SK-N-SH (cell line): ENCODE results near the gene PARVA. TPM values are rescaled to one million over a fixed set of nuclear protein-coding genes. Genes with fewer than 3 reads are reported as not detected.

Experiments
- CTCF ChIA-PET: fragments of 300-600, 350-600 bp; formaldehyde crosslinking; extraction: SDS; loops from one replicate; lab custom pipeline; 2021; lab: Yijun Ruan, JAX
- POLR2A ChIA-PET: fragments of 350-600 bp; sonication (Branson Sonifier 250); formaldehyde crosslinking; extraction: SDS; loops from one replicate; lab custom pipeline; 2020; ENCODE audit warnings: antibody characterized with exemption, inconsistent platforms; lab: Yijun Ruan, JAX
- DNase-seq: peaks from one replicate; pipeline ENCODE4 v3.0.0; 2012
- H2AFZ ChIP-seq: fragments of 200-600 bp; sonication (generic); 2 replicates; pipeline ENCODE4 v1.8.1; 2016; ENCODE audit warnings: antibody characterized with exemption, mild to moderate bottlenecking, low read depth
- H3F3A ChIP-seq: fragments of 200-600 bp; sonication (generic); replicated peaks from 2 replicates; pipeline ENCODE3; 2016; ENCODE audit warnings: antibody characterized with exemption, mild to moderate bottlenecking; ENCODE audit not compliant: insufficient read depth
- H3K27ac ChIP-seq, 2 experiments: fragments of 200-500 bp in 1 of 2; fragments of 200-600 bp in 1 of 2; sonication (Bioruptor generic) in 1 of 2; sonication (generic), shearing (Covaris generic) in 1 of 2; 2 replicates each; pipeline versions ENCODE4 v1.5.1 to v1.6.1; 2014 to 2016; ENCODE audit warnings: low read depth in 2 of 2, inconsistent platforms in 1 of 2, low read length in 1 of 2, mild to moderate bottlenecking in 1 of 2, mixed read lengths in 1 of 2
- H3K27me3 ChIP-seq: fragments of 200-600 bp; sonication (generic), shearing (Covaris generic); 2 replicates; pipeline ENCODE4 v1.6.1; 2016; ENCODE audit warnings: mixed run types; ENCODE audit not compliant: insufficient read depth
- H3K36me3 ChIP-seq, 2 experiments: fragments of 200-500 bp in 1 of 2; fragments of 200-600 bp in 1 of 2; sonication (Bioruptor generic) in 1 of 2; sonication (generic) in 1 of 2; replicated peaks in 1 of 2; 2 replicates each; pipeline versions ENCODE3 to v1.5.1; 2014 to 2016; ENCODE audit warnings: low read length in 1 of 2, mild to moderate bottlenecking in 1 of 2; ENCODE audit not compliant: insufficient read depth in 2 of 2, control insufficient read depth in 1 of 2
- H3K4me1 ChIP-seq, 2 experiments: fragments of 200-500 bp in 1 of 2; fragments of 200-600 bp in 1 of 2; sonication (Bioruptor generic) in 1 of 2; sonication (generic), shearing (Covaris generic) in 1 of 2; 2 replicates each; pipeline versions ENCODE4 v1.5.1 to v1.6.1; 2014 to 2016; ENCODE audit warnings: low read depth in 1 of 2, low read length in 1 of 2, mixed run types in 1 of 2; ENCODE audit not compliant: insufficient read depth in 2 of 2, control insufficient read depth in 1 of 2
- H3K4me2 ChIP-seq: fragments of 200-600 bp; sonication (generic), shearing (Covaris generic); 2 replicates; pipeline ENCODE4 v1.6.1; 2017; ENCODE audit warnings: mixed run types
- H3K4me3 ChIP-seq, 2 experiments: fragments of 200-500 bp in 1 of 2; fragments of 200-600 bp in 1 of 2; sonication (Bioruptor generic) in 1 of 2; sonication (generic), shearing (Covaris generic) in 1 of 2; 2 replicates each; pipeline versions ENCODE4 v1.5.1 to v1.8.1; 2014 to 2016; ENCODE audit warnings: low read depth in 2 of 2, inconsistent platforms in 1 of 2, low read length in 1 of 2, mild to moderate bottlenecking in 1 of 2, mixed read lengths in 1 of 2, moderate library complexity in 1 of 2
- H3K79me2 ChIP-seq: fragments of 200-600 bp; sonication (generic); 2 replicates; pipeline ENCODE4 v1.8.1; 2017; ENCODE audit warnings: mild to moderate bottlenecking; ENCODE audit not compliant: insufficient read depth
- H3K9ac ChIP-seq: fragments of 200-600 bp; sonication (generic); 2 replicates; pipeline ENCODE4 v1.6.1; 2017; ENCODE audit warnings: mixed run types
- H3K9me2 ChIP-seq: fragments of 200-600 bp; sonication (generic); 2 replicates; pipeline ENCODE4 v1.6.1; 2017; ENCODE audit warnings: mixed run types
- H3K9me3 ChIP-seq: fragments of 200-600 bp; sonication (generic); 2 replicates; pipeline ENCODE4 v1.6.1; 2017; ENCODE audit warnings: mixed run types, mild to moderate bottlenecking, moderate library complexity
- H4K20me1 ChIP-seq: fragments of 200-600 bp; sonication (generic); 2 replicates; pipeline ENCODE4 v1.6.1; 2017; ENCODE audit warnings: mild to moderate bottlenecking, mixed run types; ENCODE audit not compliant: insufficient read depth
- CHD2 ChIP-seq: fragments of 150-350 bp; IDR thresholded peaks from 2 replicates; pipeline ENCODE4 v1.6.1; 2018; ENCODE audit warnings: low read length; ENCODE audit not compliant: partially characterized antibody
- EP300 ChIP-seq, 2 experiments: IDR thresholded peaks; 2 replicates each; pipeline versions ENCODE4 v1.4.0 to v1.6.1; 2012; ENCODE audit warnings: borderline replicate concordance in 1 of 2, low read depth in 1 of 2, low read length in 1 of 2
- FOSL2 ChIP-seq: IDR thresholded peaks from 2 replicates; pipeline ENCODE4 v1.4.0; 2012; ENCODE audit warnings: low read depth, mild to moderate bottlenecking, moderate library complexity, borderline replicate concordance
- GABPA ChIP-seq: IDR thresholded peaks from 2 replicates; pipeline ENCODE4 v1.4.0; 2012; ENCODE audit warnings: low read depth, mild to moderate bottlenecking
- RAD21 ChIP-seq: IDR thresholded peaks from 2 replicates; pipeline ENCODE4 v1.6.1; 2012; ENCODE audit warnings: mild to moderate bottlenecking, low read length
- RCOR1 ChIP-seq: fragments of 150-350 bp; IDR thresholded peaks from 2 replicates; pipeline ENCODE4 v1.6.1; 2017; ENCODE audit warnings: antibody characterized with exemption, low read length
- REST ChIP-seq: IDR thresholded peaks from 2 replicates; pipeline ENCODE4 v1.6.1; 2012; ENCODE audit warnings: mild to moderate bottlenecking, low read depth, low read length, moderate library complexity
- RXRA ChIP-seq: IDR thresholded peaks from 2 replicates; pipeline ENCODE4 v1.4.0; 2012; ENCODE audit warnings: low read depth, mild to moderate bottlenecking, borderline replicate concordance
- SMC3 ChIP-seq: IDR thresholded peaks from 2 replicates; pipeline ENCODE4 v1.6.1; 2012; ENCODE audit warnings: low read depth, low read length, improper control_type of control experiment
- TAF1 ChIP-seq: IDR thresholded peaks from 2 replicates; pipeline ENCODE4 v1.6.1; 2012; ENCODE audit warnings: low read depth, mild to moderate bottlenecking, low read length, moderate library complexity, borderline replicate concordance
- YY1 ChIP-seq: IDR thresholded peaks from 2 replicates; pipeline ENCODE4 v1.4.0; 2012; ENCODE audit warnings: low read depth, mild to moderate bottlenecking
- WGBS: methylation state at CpG from one replicate; pipeline ENCODE4 v1.1.6; 2017; ENCODE audit warnings: low lambda C conversion rate; 5-methylcytosine and 5-hydroxymethylcytosine counted together
- polyA plus RNA-seq, 3 experiments: library from polyadenylated mRNA; depleted of rRNA; stranded (reverse); fragments of >200 nt; gene quantifications; 2 replicates each; pipeline ENCODE4 v1.2.3, GENCODE V29; 2012
- TF ChIP-seq, protein P1 (sequence below): IDR thresholded peaks from 2 replicates; pipeline ENCODE4; 2012

Gene PARVA
- polyA plus RNA-seq, 1 of the 3 experiments (the other 2 are of a cell fraction) = 27.6 TPM

- no peaks in the 10 kb centered on the region for H3F3A ChIP-seq
- CTCF ChIA-PET = no interaction called here
These were observed 155.2 kb downstream of the PARVA start for GRCh38 chr11:12532580-12532979.

GRCh38 chr11:12534549-12534948 is 157.2 kb downstream of the PARVA start:
- POLR2A ChIA-PET = no interaction called here
- H3K4me2 ChIP-seq = no peak overlapping the region
- H3F3A ChIP-seq = peaks cover 15% of the 10 kb centered on the region
- no peaks in the 10 kb centered on the region for H3K9me2 ChIP-seq
- WGBS = 93% methylated on average over 2 of the region's 2 CpGs
- peaks cover 10 to 23% of the 10 kb centered on the region in 2 experiments for H3K36me3 ChIP-seq
- no peaks in the 10 kb centered on the region for H4K20me1 ChIP-seq
- H3K4me1 ChIP-seq = peaks cover 7 to 13% of the 10 kb centered on the region in 2 experiments; a peak in 3 of 4 replicates
- no peaks in the 10 kb centered on the region for H3K9me3 ChIP-seq
- H3K27me3 ChIP-seq = no peaks in the 10 kb centered on the region
- H3K27ac ChIP-seq = no peak overlapping the region
- H3K79me2 ChIP-seq = no peaks in the 10 kb centered on the region
- H3K9ac ChIP-seq = no peak overlapping the region
- H2AFZ ChIP-seq = no peak overlapping the region
- DNase-seq = no peak
- CTCF ChIA-PET = no interaction called here
- TF ChIP-seq RXRA = no peak
- no peak for TF ChIP-seq SMC3
- no peak for TF ChIP-seq YY1
- TF ChIP-seq, protein P1, sequence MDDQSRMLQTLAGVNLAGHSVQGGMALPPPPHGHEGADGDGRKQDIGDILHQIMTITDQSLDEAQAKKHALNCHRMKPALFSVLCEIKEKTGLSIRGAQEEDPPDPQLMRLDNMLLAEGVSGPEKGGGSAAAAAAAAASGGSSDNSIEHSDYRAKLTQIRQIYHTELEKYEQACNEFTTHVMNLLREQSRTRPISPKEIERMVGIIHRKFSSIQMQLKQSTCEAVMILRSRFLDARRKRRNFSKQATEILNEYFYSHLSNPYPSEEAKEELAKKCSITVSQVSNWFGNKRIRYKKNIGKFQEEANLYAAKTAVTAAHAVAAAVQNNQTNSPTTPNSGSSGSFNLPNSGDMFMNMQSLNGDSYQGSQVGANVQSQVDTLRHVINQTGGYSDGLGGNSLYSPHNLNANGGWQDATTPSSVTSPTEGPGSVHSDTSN = no peak
- TF ChIP-seq REST = no peak
- no peak for TF ChIP-seq FOSL2
- TF ChIP-seq TAF1 = no peak
- no peak overlapping the region for H3K4me3 ChIP-seq

More at GRCh38 chr11:12532580-12532979, 155.2 kb downstream of the PARVA start:
- Histone ChIP-seq H3K9me2 (no peaks in the 10 kb centered on the region), H3K4me3 (no peak overlapping the region), H3K27me3 (no peaks in the 10 kb centered on the region), H4K20me1 (no peaks in the 10 kb centered on the region), H3K36me3 (peaks cover 22 to 39% of the 10 kb centered on the region in 2 experiments), H3K9me3 (no peaks in the 10 kb centered on the region), H3K27ac (no peak overlapping the region), H3K79me2 (no peaks in the 10 kb centered on the region), H3K4me2 (no peak overlapping the region), H2AFZ (no peak overlapping the region), H3K4me1 (peaks cover 0 to 8% of the 10 kb centered on the region in 2 experiments; a peak in 2 of 4 replicates), H3K9ac (no peak overlapping the region)
- TF ChIP-seq EP300 (IDR thresholded peaks at IDR 0.05; ENCODE audit: borderline replicate concordance in 1 of 2, low read depth in 1 of 2, low read length in 1 of 2) (no peak), RAD21 (no peak), GABPA (no peak), CHD2 (no peak), RCOR1 (no peak)
- no peak for DNase-seq
- POLR2A ChIA-PET = interaction anchor here (1.4 kb wide), 1 partner anchor 9 kb away, joined by 4 read pairs; no protein-coding TSS in a partner anchor
- WGBS = 96% methylated on average over 13 of the region's 14 CpGs
